HUDEP-2 (cell line): ENCODE measurements around the gene CFAP45.

Experiments
- DNase-seq, 76 experiments: peaks; one replicate each; lab custom pipeline; 2025; ENCODE audit not compliant: unreplicated experiment in 76 of 76; lab: John Stamatoyannopoulos, UW

Gene CFAP45

GRCh38 chr1:159936273-159936904 lies 36.4 kb upstream of the CFAP45 start:
- peak in 67 of 76 experiments; percentile 9 to 90 (median 68) for DNase-seq

DNA sequence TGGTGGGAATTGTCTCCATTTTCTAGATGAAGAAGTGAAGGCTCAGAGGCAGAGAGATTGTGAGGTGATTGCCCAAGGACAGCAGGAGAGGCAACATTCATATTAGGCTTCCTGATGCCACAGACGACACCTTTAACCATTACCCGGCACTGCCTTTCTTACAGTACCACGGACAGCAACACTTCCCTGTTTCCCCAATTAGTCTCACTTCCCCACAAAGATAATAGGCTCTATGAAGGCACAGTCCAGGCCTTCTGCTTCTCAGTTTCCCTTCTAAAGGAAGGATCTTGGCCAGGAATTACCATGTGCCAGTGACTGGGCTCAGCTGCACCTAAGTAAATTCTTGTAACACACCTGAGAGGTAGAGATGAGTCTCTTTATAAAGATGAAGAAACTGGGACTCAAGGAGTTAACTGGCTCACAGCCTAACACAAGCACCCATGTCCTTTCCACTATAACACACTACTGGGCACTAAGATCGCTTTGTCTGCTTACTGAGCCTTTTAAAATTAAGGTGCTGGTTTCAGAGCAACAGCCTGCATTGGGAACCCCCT lies 35.8 kb upstream of the CFAP45 start:
- DNase-seq = peak in 1 of 76 experiments; percentile 11

- no peak for DNase-seq
Observed at GRCh38 chr1:159935305-159935704, 35.3 kb upstream of the CFAP45 start.

DNA sequence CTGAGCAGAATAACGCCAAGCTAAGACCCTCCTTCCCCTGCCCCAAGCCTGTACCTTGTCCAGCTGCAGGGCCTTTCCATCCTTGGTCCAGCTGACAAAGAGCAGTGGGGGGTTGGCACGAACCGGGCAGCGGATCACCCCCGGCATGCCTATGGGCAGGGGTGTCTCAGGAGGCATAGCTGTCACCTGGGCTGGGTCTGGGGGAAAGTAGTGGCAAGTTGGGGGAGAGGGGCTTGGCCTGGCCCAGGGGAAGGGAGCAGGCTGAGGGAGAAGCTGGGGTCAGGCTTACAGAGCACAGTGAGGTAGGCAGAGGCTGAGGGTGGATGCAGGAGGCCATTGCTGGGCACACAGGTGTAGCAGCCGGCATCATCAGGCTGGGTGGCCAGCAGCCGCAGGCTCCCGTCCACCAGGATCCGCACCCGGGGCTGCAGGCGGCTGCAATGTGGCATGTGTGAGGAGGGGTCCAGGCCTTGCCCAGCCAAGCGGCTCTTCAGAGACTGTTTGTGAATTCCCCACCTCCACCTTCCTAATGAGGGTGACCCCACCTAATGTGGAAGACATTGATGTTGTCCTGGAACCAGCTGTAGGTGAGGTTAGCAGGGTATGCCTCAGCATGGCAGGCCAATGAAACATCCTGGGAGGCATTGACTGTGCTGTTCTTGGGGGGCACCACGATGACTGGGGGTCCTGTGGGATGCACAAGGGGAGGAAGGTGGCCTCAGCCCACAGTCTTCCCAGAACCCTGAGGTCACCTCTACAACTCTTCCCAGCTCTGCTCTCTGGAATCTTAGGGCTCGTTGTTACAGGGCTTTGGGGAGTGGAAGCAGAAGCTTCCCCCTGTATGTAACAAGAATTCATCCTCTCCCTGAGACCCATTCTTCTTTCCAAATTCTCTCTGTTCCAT lies 34.4 kb upstream of the CFAP45 start:
- DNase-seq = no peak

DNA sequence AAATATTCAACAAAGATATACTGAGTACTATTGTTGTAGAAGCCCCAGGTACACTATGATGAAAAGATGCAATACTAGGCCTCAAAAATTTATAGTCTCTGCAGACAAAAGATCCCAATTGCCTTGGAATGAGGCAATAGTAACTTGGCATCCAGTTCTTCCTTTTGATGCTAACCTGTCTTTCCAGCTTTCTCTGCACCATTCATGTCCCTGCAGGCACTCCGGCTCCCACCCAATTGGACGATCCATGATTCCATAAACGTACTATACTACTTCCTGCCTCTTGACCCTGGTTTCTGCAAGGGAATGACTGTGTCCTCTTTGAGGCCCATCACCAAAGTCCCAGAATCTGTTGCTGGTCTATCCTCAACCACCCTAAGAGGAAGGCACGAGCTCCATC lies 33.4 kb upstream of the CFAP45 start:
- no peak for DNase-seq

DNA sequence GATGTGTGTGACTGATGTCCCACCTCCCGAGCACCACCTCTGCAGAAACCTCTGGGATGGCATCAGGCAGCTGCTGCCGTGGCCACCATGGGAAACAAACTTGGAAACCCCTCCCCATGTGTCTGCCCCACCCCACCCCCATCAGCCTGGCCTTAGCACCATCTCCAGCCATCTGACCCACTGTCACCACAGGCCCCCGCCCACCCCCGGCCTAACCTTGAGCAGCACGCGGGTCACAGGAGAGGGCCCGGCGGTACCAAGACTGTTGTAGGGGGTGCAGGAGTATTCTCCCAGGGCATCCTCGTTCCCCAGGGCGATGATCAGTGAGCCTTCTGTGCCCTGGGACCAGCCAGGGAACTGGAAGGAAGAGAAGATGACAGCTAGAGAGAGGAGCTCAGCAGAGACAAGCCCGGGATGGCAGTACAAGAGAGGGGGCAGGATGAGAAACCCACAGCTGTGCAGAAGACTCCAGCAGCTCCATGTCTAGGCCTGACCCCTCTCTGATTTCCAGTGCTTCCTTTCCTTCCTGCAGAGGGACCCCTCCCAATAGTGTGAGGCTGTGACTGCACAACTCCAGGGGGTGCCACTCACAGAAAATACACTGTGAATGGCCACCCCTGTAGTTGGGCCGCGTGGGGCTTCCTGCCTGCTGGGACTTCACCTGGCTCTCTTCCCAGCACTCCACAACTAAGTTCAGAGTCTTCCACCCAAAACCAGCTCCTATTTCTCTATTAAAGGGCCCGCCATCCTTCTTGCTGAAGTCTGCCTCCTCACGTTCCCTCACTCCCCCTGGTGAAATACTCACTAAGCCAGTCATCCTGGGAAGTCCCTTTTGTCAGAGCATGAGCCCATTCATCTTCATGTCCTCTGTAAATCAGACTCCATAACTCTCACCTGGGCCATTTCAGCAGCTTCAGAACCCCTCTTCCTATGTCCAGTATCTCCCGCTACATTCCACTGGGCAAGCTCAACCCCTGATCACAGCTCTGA lies 32.6 kb upstream of the CFAP45 start:
- no peak for DNase-seq

GRCh38 chr1:159931795-159932173 lies 31.8 kb upstream of the CFAP45 start:
- no peak for DNase-seq

- DNase-seq = no peak
Observed at GRCh38 chr1:159931101-159931794, 31.3 kb upstream of the CFAP45 start.

- no peak for DNase-seq
Observed at GRCh38 chr1:159930634-159931033, 30.7 kb upstream of the CFAP45 start.

DNA sequence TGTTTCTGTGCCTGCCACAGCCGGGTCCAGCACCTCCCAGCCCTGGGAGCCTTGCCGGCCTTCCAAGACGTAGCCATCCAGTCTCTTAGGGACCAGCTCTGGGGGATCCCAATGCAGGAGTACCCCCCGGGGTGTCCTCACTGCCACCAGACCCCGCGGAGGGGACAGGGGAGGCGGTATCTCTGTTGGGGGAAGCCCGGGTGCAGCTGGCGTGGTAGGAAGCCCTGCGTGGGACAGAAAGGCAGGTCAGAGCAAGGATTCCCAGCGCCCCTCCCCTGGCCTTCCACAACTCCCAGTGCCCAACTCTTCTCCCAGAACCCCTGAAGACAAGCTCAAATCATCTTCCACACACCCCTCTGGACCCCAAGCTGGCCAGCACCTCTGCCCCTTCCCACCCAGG lies 30.3 kb upstream of the CFAP45 start:
- no peak for DNase-seq

- no peak for DNase-seq
Observed at GRCh38 chr1:159929155-159930051, 29.4 kb upstream of the CFAP45 start.

GRCh38 chr1:159928491-159929050 lies 28.6 kb upstream of the CFAP45 start:
- DNase-seq = no peak

DNA sequence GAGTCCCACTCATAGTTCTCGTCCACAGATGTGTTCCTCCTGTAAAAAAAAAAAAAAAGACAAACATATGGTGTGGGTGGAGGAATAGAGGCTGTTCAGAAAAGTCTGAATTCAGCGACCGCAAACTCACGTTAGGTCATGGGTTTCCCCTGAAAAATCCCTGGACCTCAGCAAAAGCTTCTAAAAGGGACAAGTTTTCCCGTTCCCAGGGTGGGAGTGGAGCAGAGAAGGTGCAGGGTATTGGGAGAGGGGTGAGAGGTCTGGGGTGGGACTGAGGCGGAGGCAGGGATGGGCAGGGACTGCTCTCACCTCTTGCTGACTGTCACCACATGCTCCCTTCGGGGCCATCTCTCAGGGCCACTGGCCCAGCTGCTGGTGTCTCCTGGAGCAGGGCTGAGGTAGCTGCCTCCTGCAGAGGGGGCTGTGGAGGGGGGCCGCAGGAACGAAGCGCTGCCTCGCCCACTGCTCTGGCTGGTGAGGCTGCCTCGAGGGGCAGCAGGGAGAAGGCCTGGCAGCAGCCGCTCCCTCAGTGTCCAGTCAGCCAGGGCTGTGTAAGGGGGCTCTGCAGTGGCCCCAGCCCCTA lies 28.0 kb upstream of the CFAP45 start:
- no peak for DNase-seq

- DNase-seq = no peak
Observed at GRCh38 chr1:159927211-159927848, 27.4 kb upstream of the CFAP45 start.

DNA sequence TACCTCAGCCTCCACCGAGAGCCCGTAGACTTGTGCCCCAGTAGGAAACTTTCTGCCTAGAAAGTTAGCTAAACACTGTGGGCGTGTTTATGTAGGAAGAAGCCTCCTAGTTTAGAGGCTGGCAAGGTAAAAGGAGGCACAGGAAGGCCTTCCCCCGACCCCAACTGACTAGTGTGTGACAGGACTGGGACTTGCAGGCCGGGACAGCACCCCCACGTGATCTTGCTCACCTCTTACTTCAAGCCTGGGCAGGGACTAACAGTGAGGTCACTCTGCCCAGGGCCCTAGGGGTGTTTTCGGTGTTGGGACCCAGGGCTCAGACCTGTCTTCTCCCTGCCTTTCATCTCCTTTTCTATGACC lies 25.7 kb upstream of the CFAP45 start:
- peak in 1 of 76 experiments; percentile 45 for DNase-seq

- DNase-seq = peak in 73 of 76 experiments; percentile 16 to 92 (median 81)
Observed at GRCh38 chr1:159924791-159925718, 25.1 kb upstream of the CFAP45 start, which contains the start of gene TAGLN2. Gene TAGLN2 (minus strand): TSS chr1:159925507. CDS start chr1:159920509, 4,998 bp downstream.
